ENCODE measurements around the gene BAHD1.

GRCh38 chr15:40445421-40445922 lies 4.7 kb downstream of the BAHD1 start:
- TF ChIP-seq CTCF (IDR thresholded peaks at IDR 0.05; ENCODE audit: extremely low read depth in 1 of 2, insufficient read depth in 1 of 2, low read depth in 1 of 2, low read length in 2 of 2) (no peak), POLR2AphosphoS5 (IDR thresholded peaks at IDR 0.05; ENCODE audit: insufficient read depth, low read depth, low read length) (no peak), EZH2 (IDR thresholded peaks at IDR 0.05; ENCODE audit: borderline replicate concordance, low read depth, low read length, severe bottlenecking) (no peak), GATA2 (IDR thresholded peaks at IDR 0.05; ENCODE audit: insufficient read depth, insufficient read length, low read depth, low read length) (no peak), POLR2A (IDR thresholded peaks at IDR 0.05; ENCODE audit: low read depth, low read length) (no peak)
